Right lobe of liver (tissue), 4 donors: Measurements from ENCODE around the gene SLC9C1.

Experiments used
- POLR2A ChIP-seq: fragments of 450-650 bp; IDR thresholded peaks from one replicate; pipeline ENCODE4 v1.6.1; 2017; ENCODE audit warnings: antibody characterized with exemption, mild to moderate bottlenecking
- TF ChIP-seq, protein P1 (sequence below), 4 donors: fragments of 200-600 bp in 3 of 4; fragments of 450-650 bp in 1 of 4; IDR thresholded peaks; one replicate each; pipeline versions ENCODE4 v1.5.1 to v1.8.0; 2016 to 2022; ENCODE audit warnings: antibody characterized with exemption in 4 of 4, mild to moderate bottlenecking in 2 of 4
- donor health status: DM: no; HTN: no; CAD: no.
- donor health status: DM: no; HTN: no; CAD: no.
- donor health status: DM: no; HTN: yes; CAD: no.

DNA sequence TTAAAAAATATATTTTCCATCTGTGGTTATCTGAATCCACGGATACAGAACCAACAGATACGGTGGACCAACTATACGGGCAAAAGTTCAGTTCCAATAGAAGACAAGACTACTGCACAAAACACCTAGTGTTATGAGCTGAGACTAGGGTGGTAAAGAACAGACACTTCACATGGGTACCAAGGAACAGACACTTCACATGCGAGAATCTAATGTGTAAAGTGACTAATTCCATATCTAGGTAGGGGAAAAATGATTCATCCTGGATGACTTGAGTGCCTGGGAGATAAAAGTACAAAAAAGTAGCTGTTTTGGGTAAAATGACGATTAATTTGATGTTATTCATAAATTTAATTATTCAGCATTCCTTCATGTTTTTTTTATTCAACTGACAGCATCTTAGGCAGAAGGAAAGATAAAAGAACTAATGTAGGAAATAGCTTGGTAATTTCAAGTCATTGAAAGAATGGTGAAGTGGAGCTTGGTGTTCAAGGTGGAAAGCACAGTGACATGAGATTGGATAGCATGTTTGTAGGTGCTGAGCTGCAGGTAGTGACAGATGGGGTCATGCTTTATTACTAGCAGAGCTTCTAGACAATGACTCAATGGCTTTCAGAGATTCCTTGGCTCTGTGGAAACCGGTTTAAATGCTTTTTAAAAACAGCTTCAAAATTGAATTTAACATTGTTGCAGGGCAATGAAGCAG is 44.2 kb upstream of the SLC9C1 start:
- TF ChIP-seq POLR2A = no peak
- TF ChIP-seq, protein P1, sequence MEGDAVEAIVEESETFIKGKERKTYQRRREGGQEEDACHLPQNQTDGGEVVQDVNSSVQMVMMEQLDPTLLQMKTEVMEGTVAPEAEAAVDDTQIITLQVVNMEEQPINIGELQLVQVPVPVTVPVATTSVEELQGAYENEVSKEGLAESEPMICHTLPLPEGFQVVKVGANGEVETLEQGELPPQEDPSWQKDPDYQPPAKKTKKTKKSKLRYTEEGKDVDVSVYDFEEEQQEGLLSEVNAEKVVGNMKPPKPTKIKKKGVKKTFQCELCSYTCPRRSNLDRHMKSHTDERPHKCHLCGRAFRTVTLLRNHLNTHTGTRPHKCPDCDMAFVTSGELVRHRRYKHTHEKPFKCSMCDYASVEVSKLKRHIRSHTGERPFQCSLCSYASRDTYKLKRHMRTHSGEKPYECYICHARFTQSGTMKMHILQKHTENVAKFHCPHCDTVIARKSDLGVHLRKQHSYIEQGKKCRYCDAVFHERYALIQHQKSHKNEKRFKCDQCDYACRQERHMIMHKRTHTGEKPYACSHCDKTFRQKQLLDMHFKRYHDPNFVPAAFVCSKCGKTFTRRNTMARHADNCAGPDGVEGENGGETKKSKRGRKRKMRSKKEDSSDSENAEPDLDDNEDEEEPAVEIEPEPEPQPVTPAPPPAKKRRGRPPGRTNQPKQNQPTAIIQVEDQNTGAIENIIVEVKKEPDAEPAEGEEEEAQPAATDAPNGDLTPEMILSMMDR (IDR thresholded peaks at IDR 0.05) = no peak
